A673 (cell line): ENCODE data around the gene FAM149A. TPM values are rescaled to one million over a fixed set of nuclear protein-coding genes. Genes with fewer than 3 reads are reported as not detected.

Experiments
- BruUV-seq: library from RNA; stranded (reverse); fragments of 400-500 nt; replicated peaks from 2 replicates; lab custom pipeline; 2021; lab: Mats Ljungman, UMichigan
- CTCF ChIA-PET: fragments of 300-600 bp; sonication (Branson Sonifier 250); formaldehyde crosslinking; loops from one replicate; lab custom pipeline; 2022; ENCODE audit warnings: antibody characterized with exemption; lab: Charles Lee
- POLR2A ChIA-PET: fragments of 300-600 bp; sonication (Branson Sonifier 250); formaldehyde crosslinking; loops from one replicate; lab custom pipeline; 2022; ENCODE audit warnings: antibody characterized with exemption; ENCODE audit not compliant: low non-redundant PET; lab: Charles Lee
- DNase-seq: peaks from one replicate; pipeline ENCODE4 v3.0.0-alpha.2; 2015; ENCODE audit warnings: low spot score
- H3K27ac ChIP-seq: fragments of 200-600 bp; sonication (generic); 2 replicates; pipeline ENCODE4 v1.5.1; 2016; ENCODE audit warnings: mixed run types, low read depth, mild to moderate bottlenecking, mixed read lengths, antibody characterized with exemption, low read length; ENCODE audit not compliant: poor library complexity, severe bottlenecking
- H3K27me3 ChIP-seq: fragments of 200-600 bp; sonication (generic); replicated peaks from 2 replicates; pipeline ENCODE4 v1.6.1; 2017; ENCODE audit warnings: mixed run types, low read depth, mild to moderate bottlenecking, mixed read lengths, antibody characterized with exemption, low read length; ENCODE audit not compliant: insufficient read depth, poor library complexity
- H3K36me3 ChIP-seq: fragments of 200-600 bp; sonication (generic); 2 replicates; pipeline ENCODE4 v1.6.1; 2016; ENCODE audit warnings: mixed run types, mild to moderate bottlenecking, mixed read lengths, antibody characterized with exemption, low read length; ENCODE audit not compliant: insufficient read depth, poor library complexity, severe bottlenecking
- H3K4me1 ChIP-seq: fragments of 200-600 bp; sonication (generic); 2 replicates; pipeline ENCODE4 v1.6.1; 2017; ENCODE audit warnings: mixed run types, mild to moderate bottlenecking, mixed read lengths, antibody characterized with exemption, low read length; ENCODE audit not compliant: insufficient read depth, poor library complexity, severe bottlenecking
- H3K4me3 ChIP-seq: fragments of 200-600 bp; sonication (generic); 2 replicates; pipeline ENCODE4 v1.5.1; 2016; ENCODE audit warnings: low read depth, mixed run types, mild to moderate bottlenecking, mixed read lengths, low read length; ENCODE audit not compliant: poor library complexity, severe bottlenecking
- H3K9me3 ChIP-seq: fragments of 200-600 bp; sonication (generic); 2 replicates; pipeline ENCODE4 v1.6.1; 2016; ENCODE audit warnings: mixed run types, low read depth, mild to moderate bottlenecking, mixed read lengths, antibody characterized with exemption, low read length; ENCODE audit not compliant: poor library complexity, severe bottlenecking
- CTCF ChIP-seq: fragments of 300-800, 200-600 bp; sonication (generic); conservative IDR thresholded peaks from 2 replicates; pipeline ENCODE4 v1.5.1; 2017; ENCODE audit warnings: low read depth, mild to moderate bottlenecking, antibody characterized with exemption, low read length, moderate library complexity, mixed read lengths
- EZH2 ChIP-seq: fragments of 200-600 bp; sonication (generic); IDR thresholded peaks from 2 replicates; pipeline ENCODE4 v1.6.1; 2017; ENCODE audit warnings: borderline replicate concordance, low read depth, mild to moderate bottlenecking, mixed read lengths, antibody characterized with exemption, low read length; ENCODE audit not compliant: poor library complexity, severe bottlenecking
- intact Hi-C: fragments of 100-400 bp; cut with micrococcal nuclease; formaldehyde crosslinking; loops from one replicate; pipeline ENCODE4 v1.10.0; 2022; ENCODE audit not compliant: unreplicated experiment
- total RNA-seq: library from RNA; stranded (reverse); gene quantifications from 2 replicates; pipeline ENCODE4 v1.2.3, GENCODE V29; 2021

FAM149A gene
- total RNA-seq, 1 experiment from 2014 or later = 0.90 TPM

GRCh38 chr4:186148336-186148975 is 44.0 kb downstream of the FAM149A start:
- Histone ChIP-seq H3K27me3 (no peaks in the 10 kb centered on the region), H3K9me3 (no peaks in the 10 kb centered on the region), H3K4me3 (no peak overlapping the region), H3K27ac (no peak overlapping the region), H3K36me3 (no peaks in the 10 kb centered on the region), H3K4me1 (peaks cover 2% of the 10 kb centered on the region)
- ChIA-PET CTCF (no interaction called here), POLR2A (no interaction called here)
- TF ChIP-seq EZH2 (no peak), CTCF (no peak)
- no peak for DNase-seq
- no TSS peak for BruUV-seq
- intact Hi-C loops = no loop called here

- no peaks in the 10 kb centered on the region for H3K36me3 ChIP-seq
- no peaks in the 10 kb centered on the region for H3K9me3 ChIP-seq
- peak; percentile 74 for DNase-seq
- peaks cover 2% of the 10 kb centered on the region for H3K4me1 ChIP-seq
- no peak for TF ChIP-seq EZH2
- peak; percentile 75 for TF ChIP-seq CTCF
- POLR2A ChIA-PET = no interaction called here
- intact Hi-C loops = no loop called here
- H3K4me3 ChIP-seq = no peak overlapping the region
- no TSS peak for BruUV-seq
- H3K27me3 ChIP-seq = no peaks in the 10 kb centered on the region
- CTCF ChIA-PET = interaction anchor here (1.4 kb wide), 1 partner anchor 20 kb away, joined by 5 read pairs; no protein-coding TSS in a partner anchor
- no peak overlapping the region for H3K27ac ChIP-seq
These were observed 45.4 kb downstream of the FAM149A start for GRCh38 chr4:186149872-186150271.

- DNase-seq = no peak
- Histone ChIP-seq H3K4me3 (no peak overlapping the region), H3K36me3 (no peaks in the 10 kb centered on the region), H3K27me3 (no peaks in the 10 kb centered on the region), H3K4me1 (no peaks in the 10 kb centered on the region), H3K9me3 (no peaks in the 10 kb centered on the region), H3K27ac (no peak overlapping the region)
- CTCF ChIA-PET = interaction anchor here (0.7 to 1.4 kb wide), 2 partner anchors 19 to 109 kb away, joined by 3 to 5 read pairs; no protein-coding TSS in a partner anchor
- no TSS peak for BruUV-seq
- POLR2A ChIA-PET = no interaction called here
- intact Hi-C loops = no loop called here
- TF ChIP-seq CTCF (no peak), EZH2 (no peak)
These were observed 46.4 kb downstream of the FAM149A start for GRCh38 chr4:186150926-186151325.
